ENCODE measurements around the gene EVA1B. TPM values are rescaled to one million over a fixed set of nuclear protein-coding genes. Genes with fewer than 3 reads are reported as not detected.
A peak's percentile ranks its signal among the peaks of the same experiment; 100 is the strongest.

EVA1B gene
- total and polyA plus RNA-seq, 5 experiments from 2014 or later, result 0.16 to 2.4 (median 1.2) TPM

DNA sequence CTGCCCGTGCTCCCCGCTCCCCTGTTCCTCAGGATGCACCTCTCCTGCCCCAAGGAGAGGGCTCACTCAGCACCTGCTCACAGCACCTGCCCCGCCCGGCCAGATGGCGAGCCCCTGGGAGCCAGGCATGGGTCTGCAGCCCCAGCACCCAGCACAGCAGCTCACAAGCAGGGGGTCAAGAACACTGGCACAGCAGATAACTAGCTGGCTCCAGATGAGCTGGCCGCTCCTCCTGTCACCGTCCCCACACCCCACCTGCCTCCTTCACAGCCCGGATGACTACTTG lies 20.9 kb upstream of the EVA1B start:
- no peaks in the 10 kb centered on the region for H3K27me3 Mint-ChIP-seq

DNA sequence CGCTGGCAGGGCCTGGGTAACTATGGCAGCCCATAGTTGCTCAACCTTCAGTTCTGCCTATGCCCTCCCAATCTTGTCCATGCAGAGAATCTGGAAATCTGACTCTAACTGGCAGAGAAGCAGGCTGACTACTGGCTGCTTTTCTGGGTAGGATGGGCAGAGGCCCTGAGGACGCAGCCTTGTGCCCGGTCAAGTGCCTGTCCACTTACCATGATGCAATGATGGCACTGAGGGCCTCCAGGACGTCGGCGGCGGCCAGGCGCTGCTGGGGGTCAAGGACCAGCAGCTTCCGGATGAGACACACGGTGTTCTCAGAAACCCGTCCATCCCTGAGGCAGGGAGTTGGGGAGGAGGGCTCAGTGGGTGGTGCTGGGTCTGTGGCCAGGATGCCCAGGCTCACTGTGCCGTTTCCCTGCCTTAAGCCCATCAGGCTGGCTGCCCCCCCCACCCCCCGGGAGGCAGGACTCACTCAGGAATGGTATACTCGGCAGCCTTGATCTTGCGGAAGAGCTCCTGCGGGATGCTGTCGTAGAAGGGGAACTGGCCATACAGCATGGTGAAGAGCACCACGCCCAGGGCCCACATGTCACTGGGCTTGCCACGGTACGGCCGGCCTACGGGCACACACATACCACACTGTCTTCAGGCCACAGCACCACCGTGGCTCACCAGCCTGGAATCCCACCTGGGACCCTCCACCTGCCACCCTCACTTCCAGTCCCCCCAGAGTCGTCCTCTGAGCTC lies 20.4 kb upstream of the EVA1B start:
- H3K4me1 Mint-ChIP-seq, result peaks cover 9 to 23% (median 13%) of the 10 kb centered on the region in 4 donors
- DNase-seq, result no peak
- H3K36me3 Mint-ChIP-seq, result peaks cover 0 to 55% (median 16%) of the 10 kb centered on the region in 3 donors
- ATAC-seq, result no peak
- H3K27me3 Mint-ChIP-seq, result no peaks in the 10 kb centered on the region
- H3K9me3 Mint-ChIP-seq, result no peaks in the 10 kb centered on the region
- no peak overlapping the region for H3K4me3 Mint-ChIP-seq
- peak overlapping the region in 2 of 10 donors; percentile 13 to 17 for H3K27ac Mint-ChIP-seq
- POLR2A ChIA-PET, result interaction anchor here (0.6 to 2.9 kb wide), 3 partner anchors 24 to 76 kb away, joined by 5 to 26 read pairs (median 12); no protein-coding TSS in a partner anchor

More for the DNA sequence above, 20.9 kb upstream of the EVA1B start:
- Mint-ChIP-seq H3K4me1 (peaks cover 7 to 23% (median 13%) of the 10 kb centered on the region in 4 donors), H3K36me3 (peaks cover 0 to 52% (median 16%) of the 10 kb centered on the region in 3 donors), H3K9me3 (no peaks in the 10 kb centered on the region), H3K4me3 (no peak overlapping the region), H3K27ac (peak overlapping the region in 2 of 10 donors; percentile 19 to 82)
- DNase-seq, result no peak
- no peak for ATAC-seq
- POLR2A ChIA-PET, result interaction anchor here (0.6 to 2.9 kb wide), 2 partner anchors 23 to 41 kb away, joined by 5 to 26 read pairs; no protein-coding TSS in a partner anchor

DNA sequence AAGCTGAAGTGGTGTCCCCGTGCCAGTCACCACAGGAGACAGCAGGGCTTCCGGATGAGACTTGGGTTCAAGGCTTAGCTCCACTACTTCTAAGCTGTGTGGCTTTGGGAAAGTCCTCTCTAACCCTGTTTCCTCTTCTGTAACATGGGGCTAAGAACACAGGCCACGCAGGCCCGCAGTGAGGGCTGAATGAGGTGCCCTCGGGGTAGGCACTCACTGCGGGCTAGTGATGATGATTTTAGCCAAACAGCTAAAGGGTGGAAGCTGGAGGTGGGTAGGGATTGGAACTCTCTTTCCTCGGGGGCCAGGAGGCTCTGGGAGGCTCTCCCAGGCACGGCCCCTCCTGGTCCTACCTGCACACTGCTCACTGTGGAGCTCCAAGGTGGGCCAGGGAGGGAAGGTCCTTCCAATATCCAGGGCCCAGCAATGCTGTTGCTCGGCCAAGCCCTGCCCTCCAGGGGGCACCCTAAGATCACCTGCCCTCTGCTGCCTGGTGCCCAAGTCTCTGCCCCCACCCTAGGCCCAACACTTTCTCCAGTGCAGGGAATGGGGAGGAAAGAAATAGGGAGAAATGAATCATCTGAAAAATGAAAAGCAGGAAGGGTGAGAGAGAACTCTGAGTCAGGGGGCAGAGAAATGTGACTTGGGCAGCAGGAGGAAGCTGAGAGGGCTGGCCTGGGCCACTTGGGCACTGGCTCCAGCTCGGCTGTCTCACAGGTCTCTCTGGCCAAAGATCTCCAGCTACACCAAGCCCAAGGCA lies 19.2 kb upstream of the EVA1B start:
- H3K9me3 Mint-ChIP-seq, result no peaks in the 10 kb centered on the region
- POLR2A ChIA-PET, result interaction anchor here (0.7 to 2.9 kb wide), 7 partner anchors 20 to 81 kb away, joined by 3 to 26 read pairs (median 5); partner anchors contain the start of gene SH3D21
- peaks cover 11 to 28% (median 16%) of the 10 kb centered on the region in 4 donors for H3K4me1 Mint-ChIP-seq
- DNase-seq (peak; percentile 49 to 81 (median 62)), ATAC-seq (peak; percentile 84 to 96)
- H3K4me3 Mint-ChIP-seq, result peak overlapping the region in 1 of 10 donors; percentile 23
- H3K27me3 Mint-ChIP-seq, result no peaks in the 10 kb centered on the region
- H3K36me3 Mint-ChIP-seq, result peaks cover 0 to 46% (median 14%) of the 10 kb centered on the region in 3 donors
- peak overlapping the region in 5 of 10 donors; percentile 66 to 91 (median 85) for H3K27ac Mint-ChIP-seq

DNA sequence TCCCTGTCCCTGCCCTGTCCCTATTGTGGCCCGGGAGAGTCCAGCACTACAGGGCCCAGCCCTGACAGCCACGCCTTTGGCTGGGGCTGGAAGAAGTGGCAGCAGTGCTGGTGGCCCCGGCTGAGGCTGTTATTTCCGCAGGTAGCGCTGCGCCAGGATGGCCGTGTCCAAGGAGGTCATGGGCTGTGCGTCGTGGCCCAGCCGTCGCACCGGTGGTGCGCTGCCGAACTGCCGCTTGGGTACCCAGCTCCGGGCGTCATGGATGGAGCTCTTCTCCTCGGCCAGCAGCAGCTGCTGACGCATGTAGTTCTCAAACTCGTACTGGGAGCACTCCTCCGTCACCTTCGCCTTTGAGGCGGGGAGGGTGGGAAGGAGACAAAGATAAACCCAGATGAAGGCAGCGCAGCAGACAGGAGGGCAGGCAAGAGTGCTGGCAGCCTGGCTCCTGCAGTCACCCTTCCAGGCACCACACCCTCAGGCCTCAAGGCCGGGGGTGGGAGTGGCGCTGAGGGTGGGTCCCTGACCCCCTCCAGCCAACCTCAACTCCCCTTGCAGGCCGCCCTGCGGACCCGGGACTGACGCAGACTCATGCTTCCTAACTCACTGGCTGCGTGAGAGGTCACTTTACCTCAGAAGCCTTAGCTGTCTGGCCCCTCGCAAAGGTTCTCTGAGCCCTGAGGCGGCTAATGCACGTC lies 18.3 kb upstream of the EVA1B start:
- Mint-ChIP-seq H3K36me3 (peaks cover 0 to 39% (median 8%) of the 10 kb centered on the region in 3 donors), H3K4me3 (no peak overlapping the region), H3K27me3 (no peaks in the 10 kb centered on the region), H3K9me3 (no peaks in the 10 kb centered on the region), H3K4me1 (peaks cover 12 to 28% (median 16%) of the 10 kb centered on the region in 4 donors), H3K27ac (no peak overlapping the region)
- ATAC-seq (no peak), DNase-seq (no peak)
- POLR2A ChIA-PET, result interaction anchor here (0.9 to 2.9 kb wide), 6 partner anchors 20 to 82 kb away, joined by 4 to 26 read pairs (median 5); partner anchors contain the start of gene SH3D21

DNA sequence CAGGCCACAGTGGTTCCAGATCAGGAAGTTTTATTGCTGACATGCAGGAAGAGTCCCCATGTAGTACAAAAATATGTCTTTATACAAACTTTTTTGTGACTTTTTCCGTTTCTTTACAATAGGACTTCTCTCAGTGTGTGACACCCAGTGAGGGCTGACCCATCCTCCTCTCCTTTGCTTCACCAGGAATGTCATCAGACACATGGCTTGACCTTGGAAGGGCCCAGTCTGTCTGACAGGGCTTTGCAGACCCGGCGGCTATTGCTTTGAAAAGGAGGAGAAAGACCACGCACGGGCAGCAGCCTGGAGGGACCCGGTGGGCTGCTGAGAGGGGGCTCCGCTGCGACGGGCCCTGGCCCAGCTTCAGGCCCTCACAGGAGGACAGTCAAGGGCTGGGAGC lies 16.2 kb upstream of the EVA1B start:
- DNase-seq, result no peak
- no peak for ATAC-seq
- no peak overlapping the region for H3K4me3 Mint-ChIP-seq
- H3K27ac Mint-ChIP-seq, result peak overlapping the region in 1 of 10 donors; percentile 20
- H3K27me3 Mint-ChIP-seq, result peaks cover 0 to 1% (median 0%) of the 10 kb centered on the region in 5 donors
- peaks cover 0 to 27% (median 8%) of the 10 kb centered on the region in 3 donors for H3K36me3 Mint-ChIP-seq
- H3K9me3 Mint-ChIP-seq, result no peaks in the 10 kb centered on the region
- H3K4me1 Mint-ChIP-seq, result peaks cover 8 to 24% (median 14%) of the 10 kb centered on the region in 4 donors
- POLR2A ChIA-PET, result no interaction called here

DNA sequence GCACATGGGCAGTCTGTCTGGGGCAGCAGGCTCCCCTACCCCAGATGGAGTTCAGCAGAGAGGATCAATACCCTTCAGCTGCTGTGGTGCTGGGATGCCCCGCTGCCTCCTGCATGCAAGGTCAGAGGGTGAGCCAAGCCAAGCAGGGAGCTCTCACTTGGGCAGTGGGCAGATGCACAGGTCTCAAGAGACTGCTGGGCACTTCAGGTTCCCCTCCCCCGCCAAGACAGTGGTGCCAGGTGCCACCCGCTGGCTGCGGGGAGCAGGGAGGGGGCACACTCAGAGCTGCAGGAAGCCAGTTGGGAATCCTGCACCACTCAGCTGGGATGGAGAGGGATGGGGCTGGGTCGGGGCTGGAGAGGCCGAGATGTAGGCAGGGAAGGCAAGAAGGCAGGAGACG lies 15.8 kb upstream of the EVA1B start:
- peaks cover 7 to 20% (median 14%) of the 10 kb centered on the region in 4 donors for H3K4me1 Mint-ChIP-seq
- POLR2A ChIA-PET, result no interaction called here
- no peak overlapping the region for H3K4me3 Mint-ChIP-seq
- peak overlapping the region in 1 of 10 donors; percentile 20 for H3K27ac Mint-ChIP-seq
- no peak for ATAC-seq
- peaks cover 0 to 23% (median 8%) of the 10 kb centered on the region in 3 donors for H3K36me3 Mint-ChIP-seq
- H3K27me3 Mint-ChIP-seq, result peaks cover 0 to 1% (median 0%) of the 10 kb centered on the region in 5 donors
- H3K9me3 Mint-ChIP-seq, result no peaks in the 10 kb centered on the region
- no peak for DNase-seq

DNA sequence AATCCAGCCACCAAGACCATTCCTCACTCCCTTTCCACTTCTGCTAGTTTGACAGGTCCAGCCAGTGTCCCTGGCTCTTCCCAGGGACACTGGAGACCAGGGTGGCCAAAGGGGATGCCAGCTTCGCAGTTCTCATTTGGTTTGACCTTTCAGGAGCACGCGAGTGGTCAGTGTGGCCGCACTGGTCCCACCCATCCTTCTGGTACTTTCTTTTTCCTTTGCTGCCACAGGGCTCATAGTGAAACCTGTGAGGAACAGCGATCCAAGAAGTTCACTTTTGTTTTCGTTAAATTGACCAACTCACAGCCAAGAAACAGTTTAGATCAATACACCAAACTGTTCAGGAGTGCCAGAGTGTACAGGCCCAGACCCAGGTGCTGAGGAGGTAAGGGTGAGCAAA lies 14.4 kb upstream of the EVA1B start:
- ATAC-seq (no peak), DNase-seq (no peak)
- POLR2A ChIA-PET, result no interaction called here
- peak overlapping the region in 1 of 10 donors; percentile 43 for H3K27ac Mint-ChIP-seq
- H3K36me3 Mint-ChIP-seq, result peaks cover 0 to 16% (median 8%) of the 10 kb centered on the region in 3 donors
- no peaks in the 10 kb centered on the region for H3K9me3 Mint-ChIP-seq
- peaks cover 6 to 13% (median 8%) of the 10 kb centered on the region in 4 donors for H3K4me1 Mint-ChIP-seq
- peaks cover 0 to 1% (median 0%) of the 10 kb centered on the region in 5 donors for H3K27me3 Mint-ChIP-seq
- no peak overlapping the region for H3K4me3 Mint-ChIP-seq

DNA sequence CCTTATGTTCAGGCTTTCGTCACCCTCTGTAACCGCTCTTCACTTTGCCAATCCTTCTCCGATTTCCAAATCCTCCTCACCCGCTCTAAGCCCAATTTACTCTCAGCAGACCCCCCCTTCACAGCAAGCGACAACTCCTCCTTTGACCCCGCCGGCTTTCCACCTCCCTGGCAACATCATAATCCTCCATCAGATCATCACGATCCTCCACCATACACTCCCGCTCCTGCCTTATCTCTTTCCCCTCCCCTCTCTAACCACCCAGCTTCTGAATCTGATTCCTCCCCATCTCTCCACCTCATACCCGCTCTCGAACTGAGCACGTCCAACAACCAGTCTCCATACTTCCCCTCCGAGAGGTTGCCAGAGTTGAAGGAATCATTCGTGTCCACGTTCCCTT lies 7.5 kb upstream of the EVA1B start:
- DNase-seq (no peak), ATAC-seq (no peak)
- no peak overlapping the region for H3K27ac Mint-ChIP-seq
- H3K36me3 Mint-ChIP-seq, result no peaks in the 10 kb centered on the region
- H3K9me3 Mint-ChIP-seq, result no peaks in the 10 kb centered on the region
- no peak overlapping the region for H3K4me3 Mint-ChIP-seq
- POLR2A ChIA-PET, result no interaction called here
- H3K27me3 Mint-ChIP-seq, result peaks cover 0 to 12% (median 2%) of the 10 kb centered on the region in 5 donors
- H3K4me1 Mint-ChIP-seq, result peaks cover 2 to 12% (median 5%) of the 10 kb centered on the region in 4 donors

DNA sequence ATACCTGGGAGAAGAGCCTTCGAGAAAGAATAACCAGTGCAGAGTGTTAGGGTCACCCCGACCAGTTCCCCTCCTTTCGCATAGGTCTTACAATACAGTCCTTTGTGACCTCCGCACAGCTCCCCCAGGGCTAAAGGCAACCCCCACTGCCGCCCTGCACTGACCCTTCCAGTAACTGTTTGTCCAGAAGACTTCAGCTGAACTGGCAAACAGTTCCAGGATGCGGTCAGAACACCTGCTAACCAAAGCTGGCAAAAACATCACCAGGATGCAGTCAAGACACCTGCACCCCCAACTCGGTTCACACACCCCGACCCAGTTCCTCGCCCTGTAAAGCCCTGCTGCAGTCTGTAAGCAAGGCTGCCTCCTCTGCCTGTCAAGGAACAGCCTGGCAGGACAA lies 6.4 kb upstream of the EVA1B start:
- H3K9me3 Mint-ChIP-seq, result no peaks in the 10 kb centered on the region

DNA sequence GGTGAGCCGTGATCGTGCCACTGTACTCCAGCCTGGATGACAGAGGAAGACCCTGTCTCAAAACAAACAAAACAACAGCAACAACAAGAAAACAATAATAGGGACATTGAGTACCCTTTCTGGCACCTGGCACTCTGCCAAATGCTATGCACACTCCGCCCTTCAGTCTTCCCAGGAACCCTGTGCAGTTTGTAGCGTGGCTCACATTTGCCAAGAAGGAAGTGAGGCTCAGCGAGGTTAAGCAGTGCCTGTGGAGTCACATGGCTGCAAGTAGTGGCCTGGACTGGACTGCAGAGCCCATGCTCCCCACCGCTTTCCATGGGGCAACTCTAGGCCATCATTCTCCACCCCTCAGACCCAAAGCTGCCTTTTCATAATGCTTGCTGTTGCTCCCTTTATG lies 5.3 kb upstream of the EVA1B start:
- ATAC-seq (no peak), DNase-seq (no peak)
- POLR2A ChIA-PET, result no interaction called here
- no peaks in the 10 kb centered on the region for H3K36me3 Mint-ChIP-seq
- peaks cover 13 to 18% (median 17%) of the 10 kb centered on the region in 4 donors for H3K4me1 Mint-ChIP-seq
- H3K9me3 Mint-ChIP-seq, result no peaks in the 10 kb centered on the region
- H3K4me3 Mint-ChIP-seq, result no peak overlapping the region
- peaks cover 0 to 12% (median 2%) of the 10 kb centered on the region in 5 donors for H3K27me3 Mint-ChIP-seq
- H3K27ac Mint-ChIP-seq, result no peak overlapping the region

More for the DNA sequence above, 6.4 kb upstream of the EVA1B start:
- Mint-ChIP-seq H3K4me1 (peaks cover 2 to 12% (median 7%) of the 10 kb centered on the region in 4 donors), H3K36me3 (no peaks in the 10 kb centered on the region), H3K4me3 (no peak overlapping the region), H3K27ac (peak overlapping the region in 2 of 10 donors; percentile 21 to 53), H3K27me3 (peaks cover 0 to 12% (median 2%) of the 10 kb centered on the region in 5 donors)
- ATAC-seq (no peak), DNase-seq (no peak)
- POLR2A ChIA-PET, result no interaction called here

DNA sequence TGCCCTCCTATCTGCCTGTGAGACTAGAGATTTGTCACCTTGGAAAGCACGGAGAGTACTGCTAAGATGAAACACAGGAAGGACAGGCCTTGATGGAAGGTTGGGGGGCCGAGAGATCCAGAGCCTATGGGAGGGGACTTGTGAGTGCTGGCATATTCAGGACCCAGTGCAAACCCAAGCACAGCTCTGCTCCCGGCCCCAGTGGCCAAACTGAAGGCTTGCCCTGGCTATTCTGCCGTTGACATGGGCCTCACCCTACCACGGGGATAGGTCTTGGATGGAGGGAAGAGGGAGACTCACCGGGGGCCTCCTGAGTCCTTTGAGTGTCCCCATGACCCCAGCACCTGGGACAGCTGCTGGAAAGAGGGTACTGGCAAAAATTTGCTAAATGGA lies 4.6 kb upstream of the EVA1B start:
- Mint-ChIP-seq H3K4me3 (no peak overlapping the region), H3K27me3 (peaks cover 0 to 12% (median 2%) of the 10 kb centered on the region in 5 donors), H3K36me3 (no peaks in the 10 kb centered on the region), H3K27ac (peak overlapping the region in 1 of 10 donors; percentile 64), H3K9me3 (no peaks in the 10 kb centered on the region), H3K4me1 (peaks cover 14 to 18% (median 18%) of the 10 kb centered on the region in 4 donors)
- DNase-seq (no peak), ATAC-seq (no peak)
- POLR2A ChIA-PET, result no interaction called here

DNA sequence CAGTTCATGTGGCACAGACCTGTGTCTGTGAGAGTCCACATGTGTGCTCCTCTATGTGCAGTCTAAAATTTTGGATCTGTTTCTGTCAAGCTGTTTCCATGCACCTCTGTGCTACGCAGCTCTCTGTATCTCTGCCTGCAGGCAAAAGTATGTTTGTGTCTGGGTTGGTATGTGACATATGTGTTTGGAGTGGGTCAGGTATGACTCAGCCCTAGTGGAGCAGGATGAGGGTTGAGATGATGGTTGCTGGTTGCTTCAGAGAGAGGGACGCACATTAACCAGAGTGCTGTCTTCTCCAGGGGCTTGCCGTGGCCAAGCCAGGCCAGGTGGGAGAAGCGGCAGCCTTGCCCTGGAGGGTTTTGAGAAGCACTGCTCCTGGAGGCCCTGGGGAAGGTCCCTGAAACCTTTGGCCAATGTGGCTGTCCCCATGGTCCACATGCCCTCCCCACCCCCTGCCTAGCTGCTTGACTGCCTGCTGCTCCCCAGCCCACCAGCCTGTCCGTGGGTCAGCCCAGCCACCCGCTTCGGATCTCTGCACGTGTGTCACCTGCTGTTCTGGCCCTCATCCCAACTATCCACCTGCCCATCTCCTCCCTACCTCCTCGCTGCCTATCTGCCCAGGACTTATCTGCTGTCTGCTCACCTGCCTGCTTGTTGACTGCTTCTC lies 4.1 kb upstream of the EVA1B start:
- Mint-ChIP-seq H3K27me3 (peaks cover 0 to 12% (median 2%) of the 10 kb centered on the region in 5 donors), H3K36me3 (no peaks in the 10 kb centered on the region), H3K4me3 (no peak overlapping the region), H3K4me1 (peaks cover 16 to 22% (median 18%) of the 10 kb centered on the region in 4 donors), H3K9me3 (no peaks in the 10 kb centered on the region), H3K27ac (peak overlapping the region in 2 of 10 donors; percentile 58 to 64)
- POLR2A ChIA-PET, result no interaction called here
- no peak for ATAC-seq
- no peak for DNase-seq
